Keratinocyte (primary cell): ENCODE data around the gene LARP4. TPM values are rescaled to one million over a fixed set of nuclear protein-coding genes. Genes with fewer than 3 reads are reported as not detected.

Experiments
- DNase-seq: peaks from one replicate; pipeline ENCODE4 v3.0.0-alpha.2; 2011; ENCODE audit warnings: low read depth, missing footprints, low spot score
- FAIRE-seq: peaks from 2 replicates; lab custom pipeline; 2011; peaks lifted over from hg19 to GRCh38; lab: Jason Lieb, UNC
- H2AFZ ChIP-seq: 2 replicates; pipeline ENCODE4 v1.6.0; 2012; ENCODE audit warnings: low read length, control low read depth, inconsistent platforms; ENCODE audit not compliant: control insufficient read depth
- H3K27ac ChIP-seq: 2 replicates; pipeline ENCODE4 v1.5.1; 2011; ENCODE audit warnings: low read length; ENCODE audit not compliant: control insufficient read depth, insufficient read depth
- H3K27me3 ChIP-seq: 3 replicates; pipeline ENCODE4 v1.6.0; 2011; ENCODE audit warnings: low read length; ENCODE audit not compliant: control insufficient read depth, insufficient read depth; ENCODE audit errors: extremely low read depth
- H3K36me3 ChIP-seq, 2 experiments: 2 replicates in 1 of 2; 3 replicates in 1 of 2; pipeline ENCODE4 v1.5.1; 2011; ENCODE audit warnings: low read length in 2 of 2, mild to moderate bottlenecking in 1 of 2; ENCODE audit not compliant: control insufficient read depth in 2 of 2, insufficient read depth in 2 of 2; ENCODE audit errors: extremely low read depth in 1 of 2
- H3K4me1 ChIP-seq: 3 replicates; pipeline ENCODE4 v1.5.1; 2011; ENCODE audit warnings: low read length; ENCODE audit not compliant: control insufficient read depth, insufficient read depth; ENCODE audit errors: extremely low read depth
- H3K4me2 ChIP-seq: 3 replicates; pipeline ENCODE4 v1.6.0; 2011; ENCODE audit warnings: low read depth, low read length; ENCODE audit not compliant: control insufficient read depth, insufficient read depth; ENCODE audit errors: extremely low read depth
- H3K4me3 ChIP-seq, 3 experiments: fragments of 200-600 bp in 1 of 3; sonication (generic) in 1 of 3; 2 replicates in 2 of 3; 3 replicates in 1 of 3; pipeline ENCODE4 v1.5.1; 2011 to 2016; ENCODE audit warnings: low read length in 3 of 3, mild to moderate bottlenecking in 3 of 3, control low read depth in 2 of 3, inconsistent platforms in 1 of 3, low read depth in 1 of 3, mixed read lengths in 1 of 3, mixed run types in 1 of 3, moderate library complexity in 1 of 3; ENCODE audit not compliant: control insufficient read depth in 2 of 3, insufficient read depth in 2 of 3; ENCODE audit errors: extremely low read depth in 1 of 3
- H3K79me2 ChIP-seq: 2 replicates; pipeline ENCODE4 v1.6.0; 2012; ENCODE audit warnings: low read length; ENCODE audit not compliant: control insufficient read depth, insufficient read depth
- H3K9ac ChIP-seq: 3 replicates; pipeline ENCODE4 v1.6.0; 2011; ENCODE audit warnings: low read length; ENCODE audit not compliant: control insufficient read depth, insufficient read depth; ENCODE audit errors: extremely low read depth
- H3K9me1 ChIP-seq: 3 replicates; pipeline ENCODE4 v1.6.0; 2011; ENCODE audit warnings: low read length; ENCODE audit not compliant: control insufficient read depth, insufficient read depth; ENCODE audit errors: extremely low read depth
- H3K9me3 ChIP-seq: 2 replicates; pipeline ENCODE4 v1.5.1; 2012; ENCODE audit warnings: low read depth, low read length; ENCODE audit not compliant: control insufficient read depth
- H4K20me1 ChIP-seq: 3 replicates; pipeline ENCODE4 v1.6.0; 2011; ENCODE audit warnings: low read length; ENCODE audit not compliant: control insufficient read depth, insufficient read depth; ENCODE audit errors: extremely low read depth
- CTCF ChIP-seq, 3 experiments: IDR thresholded peaks in 1 of 3; conservative IDR thresholded peaks in 1 of 3; optimal IDR thresholded peaks in 1 of 3; 2 replicates in 2 of 3; 3 replicates in 1 of 3; pipeline versions ENCODE3 to v1.5.1; 2011; ENCODE audit warnings: low read length in 3 of 3, mild to moderate bottlenecking in 3 of 3, moderate library complexity in 2 of 3, control low read depth in 1 of 3, inconsistent platforms in 1 of 3; ENCODE audit not compliant: insufficient read depth in 2 of 3; ENCODE audit errors: extremely low read depth in 1 of 3
- EZH2 ChIP-seq: IDR thresholded peaks from one replicate; pipeline ENCODE4 v1.6.1; 2012; ENCODE audit warnings: inconsistent platforms, mild to moderate bottlenecking, low read length, moderate library complexity
- dilution Hi-C: fragments of 300-500 bp; cut with MboI; formaldehyde crosslinking; loops from one replicate; pipeline ENCODE4 v1.7.0; 2020; ENCODE audit warnings: low sequenced_read_pairs; ENCODE audit not compliant: extremely low pct_ligation_motif_present
- polyA plus RNA-seq, 5 experiments: library from polyadenylated mRNA; depleted of rRNA in 3 of 5; stranded (reverse) in 3 of 5; stranded (forward) in 1 of 5; unstranded in 1 of 5; fragments of >200 nt; gene quantifications; 1 replicate in 1 of 5; 2 replicates in 3 of 5; 3 replicates in 1 of 5; pipeline versions ENCODE4 v1.2.1 to v1.2.3, GENCODE V29; 2011 to 2012; ENCODE audit warnings: missing spikeins in 2 of 5, low read depth in 1 of 5, low replicate concordance in 1 of 5

The LARP4 gene
- polyA plus RNA-seq, 1 donor (not counting 4 experiments of a cell fraction or from before 2014, with no cell fraction given) = 33.2 TPM

- TF ChIP-seq EZH2 = no peak
- TF ChIP-seq CTCF (optimal IDR thresholded peaks at IDR 0.05 in 1 of 3, IDR thresholded peaks at IDR 0.05 in 1 of 3, conservative IDR thresholded peaks at IDR 0.05 in 1 of 3; ENCODE audit: extremely low read depth in 1 of 3, insufficient read depth in 2 of 3, low read length in 3 of 3) = no peak
- no peak overlapping the region for H3K4me3 ChIP-seq
- H3K9me3 ChIP-seq = no peaks in the 10 kb centered on the region
- no peak overlapping the region for H3K4me2 ChIP-seq
- peaks cover 7 to 15% of the 10 kb centered on the region in 2 experiments for H3K36me3 ChIP-seq
- no peaks in the 10 kb centered on the region for H3K9me1 ChIP-seq
- peaks cover 3% of the 10 kb centered on the region for H3K4me1 ChIP-seq
- H3K79me2 ChIP-seq = peaks cover 85% of the 10 kb centered on the region
- H3K27me3 ChIP-seq = no peaks in the 10 kb centered on the region
- H3K9ac ChIP-seq = no peak overlapping the region
- no peaks in the 10 kb centered on the region for H4K20me1 ChIP-seq
- no peak for DNase-seq
- no peak overlapping the region for H2AFZ ChIP-seq
- dilution Hi-C loops = no loop called here
- no peak for FAIRE-seq
- H3K27ac ChIP-seq = no peak overlapping the region
Observed at GRCh38 chr12:50523772-50524171, 123.1 kb downstream of the LARP4 start.

- H3K9ac ChIP-seq = no peak overlapping the region
- TF ChIP-seq EZH2 = no peak
- no peak for TF ChIP-seq CTCF (optimal IDR thresholded peaks at IDR 0.05 in 1 of 3, IDR thresholded peaks at IDR 0.05 in 1 of 3, conservative IDR thresholded peaks at IDR 0.05 in 1 of 3; ENCODE audit: extremely low read depth in 1 of 3, insufficient read depth in 2 of 3, low read length in 3 of 3)
- dilution Hi-C loops = no loop called here
- no peaks in the 10 kb centered on the region for H3K27me3 ChIP-seq
- H4K20me1 ChIP-seq = no peaks in the 10 kb centered on the region
- peaks cover 85% of the 10 kb centered on the region for H3K79me2 ChIP-seq
- H3K36me3 ChIP-seq = peaks cover 7 to 19% of the 10 kb centered on the region in 2 experiments
- H3K9me3 ChIP-seq = no peaks in the 10 kb centered on the region
- DNase-seq (no peak), FAIRE-seq (no peak)
- H3K9me1 ChIP-seq = no peaks in the 10 kb centered on the region
- peaks cover 8% of the 10 kb centered on the region for H3K4me1 ChIP-seq
- H3K4me2 ChIP-seq = no peak overlapping the region
- H3K27ac ChIP-seq = no peak overlapping the region
- no peak overlapping the region for H3K4me3 ChIP-seq
- H2AFZ ChIP-seq = no peak overlapping the region
Observed at GRCh38 chr12:50524621-50525020, 123.9 kb downstream of the LARP4 start.
